Muscle layer of duodenum (tissue), 2 donors: ENCODE measurements around the gene SOAT2.

Experiments used
- H3K27ac ChIP-seq: one replicate; pipeline ENCODE4 v1.7.0; 2013; ENCODE audit warnings: mild to moderate bottlenecking, low read length
- H3K27me3 ChIP-seq: one replicate; pipeline ENCODE4 v1.7.0; 2013; ENCODE audit warnings: low read depth, mild to moderate bottlenecking, control low read depth, low read length
- H3K36me3 ChIP-seq, 2 donors: one replicate each; pipeline ENCODE4 v1.7.0; 2013; ENCODE audit warnings: low read length in 2 of 2, control low read depth in 1 of 2, mild to moderate bottlenecking in 1 of 2; ENCODE audit not compliant: insufficient read depth in 2 of 2, control insufficient read depth in 1 of 2
- H3K4me1 ChIP-seq, 2 donors: one replicate each; pipeline ENCODE4 v1.7.0; 2013; ENCODE audit warnings: low read length in 2 of 2, mild to moderate bottlenecking in 2 of 2, control low read depth in 1 of 2, moderate library complexity in 1 of 2; ENCODE audit not compliant: insufficient read depth in 2 of 2, control insufficient read depth in 1 of 2
- H3K4me3 ChIP-seq, 2 donors: one replicate each; pipeline ENCODE4 v1.7.0; 2013; ENCODE audit warnings: low read length in 2 of 2, low read depth in 1 of 2, mild to moderate bottlenecking in 1 of 2
- H3K9me3 ChIP-seq, 2 donors: one replicate each; pipeline ENCODE4 v1.7.0; 2013; ENCODE audit warnings: low read length in 2 of 2, control low read depth in 1 of 2, mild to moderate bottlenecking in 1 of 2; ENCODE audit not compliant: control insufficient read depth in 1 of 2
- donor health status: healthy.

The SOAT2 gene

GRCh38 chr12:53169644-53170043 lies 66.4 kb downstream of the SOAT2 start:
- Histone ChIP-seq H3K27ac (no peak overlapping the region), H3K27me3 (no peaks in the 10 kb centered on the region), H3K4me3 (no peak overlapping the region), H3K9me3 (no peaks in the 10 kb centered on the region), H3K4me1 (no peaks in the 10 kb centered on the region), H3K36me3 (peaks cover 10 to 34% of the 10 kb centered on the region in 2 donors)

- H3K9me3 ChIP-seq, result no peaks in the 10 kb centered on the region
- H3K27me3 ChIP-seq, result no peaks in the 10 kb centered on the region
- H3K36me3 ChIP-seq, result peaks cover 10 to 34% of the 10 kb centered on the region in 2 donors
- no peak overlapping the region for H3K4me3 ChIP-seq
- no peak overlapping the region for H3K27ac ChIP-seq
- H3K4me1 ChIP-seq, result no peaks in the 10 kb centered on the region
These were observed 66.9 kb downstream of the SOAT2 start for GRCh38 chr12:53170215-53170614.

GRCh38 chr12:53170876-53171724 lies 67.8 kb downstream of the SOAT2 start:
- H3K4me3 ChIP-seq, result no peak overlapping the region
- no peak overlapping the region for H3K27ac ChIP-seq
- H3K9me3 ChIP-seq, result no peaks in the 10 kb centered on the region
- H3K36me3 ChIP-seq, result peaks cover 10 to 34% of the 10 kb centered on the region in 2 donors
- H3K27me3 ChIP-seq, result no peaks in the 10 kb centered on the region
- no peaks in the 10 kb centered on the region for H3K4me1 ChIP-seq

- Histone ChIP-seq H3K4me1 (no peaks in the 10 kb centered on the region), H3K27ac (no peak overlapping the region), H3K36me3 (peaks cover 10 to 29% of the 10 kb centered on the region in 2 donors), H3K9me3 (no peaks in the 10 kb centered on the region), H3K27me3 (no peaks in the 10 kb centered on the region), H3K4me3 (no peak overlapping the region)
These were observed 68.5 kb downstream of the SOAT2 start for GRCh38 chr12:53171725-53172329.

- Histone ChIP-seq H3K4me1 (no peaks in the 10 kb centered on the region), H3K27ac (no peak overlapping the region), H3K27me3 (no peaks in the 10 kb centered on the region), H3K9me3 (no peaks in the 10 kb centered on the region), H3K4me3 (no peak overlapping the region), H3K36me3 (peaks cover 9 to 24% of the 10 kb centered on the region in 2 donors)
These were observed 69.1 kb downstream of the SOAT2 start for GRCh38 chr12:53172352-53172751.

- no peaks in the 10 kb centered on the region for H3K27me3 ChIP-seq
- no peaks in the 10 kb centered on the region for H3K9me3 ChIP-seq
- H3K36me3 ChIP-seq, result peaks cover 7 to 23% of the 10 kb centered on the region in 2 donors
- H3K27ac ChIP-seq, result no peak overlapping the region
- no peaks in the 10 kb centered on the region for H3K4me1 ChIP-seq
- no peak overlapping the region for H3K4me3 ChIP-seq
These were observed 69.9 kb downstream of the SOAT2 start for GRCh38 chr12:53173085-53173715.
